Measurements from ENCODE around the gene PREPL. TPM values are rescaled to one million over a fixed set of nuclear protein-coding genes. Genes with fewer than 3 reads are reported as not detected.

The PREPL gene
- total and polyA plus RNA-seq, 2 of the 13 experiments (the other 11 are each of a cell fraction or from before 2014, with no cell fraction given): 19.7 to 34.3 TPM

DNA sequence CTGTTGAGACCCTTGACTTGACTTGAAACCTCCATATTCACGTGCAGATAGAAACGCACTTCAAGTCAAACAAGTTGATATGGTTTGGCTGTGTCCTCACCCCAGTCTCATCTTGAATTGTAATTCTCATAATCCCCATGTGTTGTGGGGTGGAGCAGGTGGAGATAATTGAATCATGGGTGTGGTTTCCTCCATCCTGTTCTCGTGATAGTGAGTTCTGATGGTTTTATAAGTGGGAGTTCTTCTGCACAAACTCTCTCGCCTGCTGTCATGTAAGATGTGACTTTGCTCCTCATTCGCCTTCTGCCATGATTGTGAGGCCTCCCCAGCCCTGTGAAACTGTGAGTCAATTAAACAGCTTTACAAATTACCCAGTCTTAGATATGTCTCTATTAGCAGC, 64.6 kb downstream of the PREPL start:
- ATAC-seq (no peak), DNase-seq (ENCODE audit: low spot score) (no peak), FAIRE-seq (no peak)
- WGBS (ENCODE audit: low lambda C conversion rate): 68% methylated on average over 5 of the region's 5 CpGs
- ChIA-PET POLR2A (no interaction called here), CTCF (ENCODE audit: low intra/inter-chr PET ratio, low total read pairs) (no interaction called here)
- in situ Hi-C loops (cut with HindIII; ENCODE audit: extremely low pct_ligation_motif_present, low pct_unique_long_range_greater_than_20kb) (no loop called here), intact Hi-C loops (cut with micrococcal nuclease; ENCODE audit: unreplicated experiment) (loop anchor here (10.0 kb wide), 1 partner anchor 132 kb away; the partner anchor contains the start of gene PPM1B)
- no peak overlapping the region for H3K27ac ChIP-seq (ENCODE audit: extremely low read length, insufficient read depth, low read length)
- H3K9me3 ChIP-seq (ENCODE audit: low read length): no peaks in the 10 kb centered on the region
- no peaks in the 10 kb centered on the region for H3K79me2 ChIP-seq (ENCODE audit: insufficient read depth, low read length)
- no peaks in the 10 kb centered on the region for H4K20me1 ChIP-seq (ENCODE audit: insufficient read depth, low read length)
- H2AFZ ChIP-seq (ENCODE audit: low read length): no peak overlapping the region
- H3K4me3 ChIP-seq (replicated peaks in 1 of 3; ENCODE audit: insufficient read depth in 1 of 3, low read depth in 2 of 3, low read length in 3 of 3): no peak overlapping the region
- peaks cover 31% of the 10 kb centered on the region for H3K4me1 ChIP-seq (ENCODE audit: insufficient read depth, low read length)
- no TSS peak for BruUV-seq (replicated peaks)
- H3K9ac ChIP-seq (ENCODE audit: insufficient read depth, low read depth, low read length): no peak overlapping the region
- peaks cover 2 to 6% of the 10 kb centered on the region in 2 experiments; a peak in 3 of 5 replicates for H3K27me3 ChIP-seq (ENCODE audit: control insufficient read depth in 1 of 2, insufficient read depth in 2 of 2, low read length in 2 of 2)
- TF ChIP-seq ZNF282 (IDR thresholded peaks at IDR 0.05; ENCODE audit: partially characterized antibody) (no peak), ZNF230 (CRISPR knock-in tag; IDR thresholded peaks at IDR 0.05) (no peak), TOE1 (CRISPR knock-in tag; IDR thresholded peaks at IDR 0.05) (no peak), SIX1 (CRISPR knock-in tag; IDR thresholded peaks at IDR 0.05; ENCODE audit: borderline replicate concordance) (no peak), SRSF1 (optimal IDR thresholded peaks at IDR 0.05; ENCODE audit: low read depth, low read length) (no peak), SATB2 (CRISPR knock-in tag; IDR thresholded peaks at IDR 0.05) (no peak), NR2F2 (IDR thresholded peaks at IDR 0.05; ENCODE audit: borderline replicate concordance, low read depth) (no peak), ZNF747 (CRISPR knock-in tag; IDR thresholded peaks at IDR 0.05; ENCODE audit: borderline replicate concordance) (no peak), HNRNPLL (IDR thresholded peaks at IDR 0.05; ENCODE audit: low read depth, low read length, poor library complexity, severe bottlenecking) (no peak), FOXA3 (CRISPR knock-in tag; IDR thresholded peaks at IDR 0.05) (no peak), HOXA3 (CRISPR knock-in tag; IDR thresholded peaks at IDR 0.05) (no peak), KMT2B (CRISPR knock-in tag; IDR thresholded peaks at IDR 0.05) (no peak), ZNF224 (CRISPR knock-in tag; IDR thresholded peaks at IDR 0.05) (no peak), NCOA2 (CRISPR knock-in tag; IDR thresholded peaks at IDR 0.05) (no peak)
- TF ChIP-seq, protein P1, sequence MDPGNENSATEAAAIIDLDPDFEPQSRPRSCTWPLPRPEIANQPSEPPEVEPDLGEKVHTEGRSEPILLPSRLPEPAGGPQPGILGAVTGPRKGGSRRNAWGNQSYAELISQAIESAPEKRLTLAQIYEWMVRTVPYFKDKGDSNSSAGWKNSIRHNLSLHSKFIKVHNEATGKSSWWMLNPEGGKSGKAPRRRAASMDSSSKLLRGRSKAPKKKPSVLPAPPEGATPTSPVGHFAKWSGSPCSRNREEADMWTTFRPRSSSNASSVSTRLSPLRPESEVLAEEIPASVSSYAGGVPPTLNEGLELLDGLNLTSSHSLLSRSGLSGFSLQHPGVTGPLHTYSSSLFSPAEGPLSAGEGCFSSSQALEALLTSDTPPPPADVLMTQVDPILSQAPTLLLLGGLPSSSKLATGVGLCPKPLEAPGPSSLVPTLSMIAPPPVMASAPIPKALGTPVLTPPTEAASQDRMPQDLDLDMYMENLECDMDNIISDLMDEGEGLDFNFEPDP (CRISPR knock-in tag; conservative IDR thresholded peaks at IDR 0.05): no peak
- TF ChIP-seq, protein P2, sequence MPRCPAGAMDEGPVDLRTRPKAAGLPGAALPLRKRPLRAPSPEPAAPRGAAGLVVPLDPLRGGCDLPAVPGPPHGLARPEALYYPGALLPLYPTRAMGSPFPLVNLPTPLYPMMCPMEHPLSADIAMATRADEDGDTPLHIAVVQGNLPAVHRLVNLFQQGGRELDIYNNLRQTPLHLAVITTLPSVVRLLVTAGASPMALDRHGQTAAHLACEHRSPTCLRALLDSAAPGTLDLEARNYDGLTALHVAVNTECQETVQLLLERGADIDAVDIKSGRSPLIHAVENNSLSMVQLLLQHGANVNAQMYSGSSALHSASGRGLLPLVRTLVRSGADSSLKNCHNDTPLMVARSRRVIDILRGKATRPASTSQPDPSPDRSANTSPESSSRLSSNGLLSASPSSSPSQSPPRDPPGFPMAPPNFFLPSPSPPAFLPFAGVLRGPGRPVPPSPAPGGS (CRISPR knock-in tag; IDR thresholded peaks at IDR 0.05): no peak
- TF ChIP-seq, protein P3, sequence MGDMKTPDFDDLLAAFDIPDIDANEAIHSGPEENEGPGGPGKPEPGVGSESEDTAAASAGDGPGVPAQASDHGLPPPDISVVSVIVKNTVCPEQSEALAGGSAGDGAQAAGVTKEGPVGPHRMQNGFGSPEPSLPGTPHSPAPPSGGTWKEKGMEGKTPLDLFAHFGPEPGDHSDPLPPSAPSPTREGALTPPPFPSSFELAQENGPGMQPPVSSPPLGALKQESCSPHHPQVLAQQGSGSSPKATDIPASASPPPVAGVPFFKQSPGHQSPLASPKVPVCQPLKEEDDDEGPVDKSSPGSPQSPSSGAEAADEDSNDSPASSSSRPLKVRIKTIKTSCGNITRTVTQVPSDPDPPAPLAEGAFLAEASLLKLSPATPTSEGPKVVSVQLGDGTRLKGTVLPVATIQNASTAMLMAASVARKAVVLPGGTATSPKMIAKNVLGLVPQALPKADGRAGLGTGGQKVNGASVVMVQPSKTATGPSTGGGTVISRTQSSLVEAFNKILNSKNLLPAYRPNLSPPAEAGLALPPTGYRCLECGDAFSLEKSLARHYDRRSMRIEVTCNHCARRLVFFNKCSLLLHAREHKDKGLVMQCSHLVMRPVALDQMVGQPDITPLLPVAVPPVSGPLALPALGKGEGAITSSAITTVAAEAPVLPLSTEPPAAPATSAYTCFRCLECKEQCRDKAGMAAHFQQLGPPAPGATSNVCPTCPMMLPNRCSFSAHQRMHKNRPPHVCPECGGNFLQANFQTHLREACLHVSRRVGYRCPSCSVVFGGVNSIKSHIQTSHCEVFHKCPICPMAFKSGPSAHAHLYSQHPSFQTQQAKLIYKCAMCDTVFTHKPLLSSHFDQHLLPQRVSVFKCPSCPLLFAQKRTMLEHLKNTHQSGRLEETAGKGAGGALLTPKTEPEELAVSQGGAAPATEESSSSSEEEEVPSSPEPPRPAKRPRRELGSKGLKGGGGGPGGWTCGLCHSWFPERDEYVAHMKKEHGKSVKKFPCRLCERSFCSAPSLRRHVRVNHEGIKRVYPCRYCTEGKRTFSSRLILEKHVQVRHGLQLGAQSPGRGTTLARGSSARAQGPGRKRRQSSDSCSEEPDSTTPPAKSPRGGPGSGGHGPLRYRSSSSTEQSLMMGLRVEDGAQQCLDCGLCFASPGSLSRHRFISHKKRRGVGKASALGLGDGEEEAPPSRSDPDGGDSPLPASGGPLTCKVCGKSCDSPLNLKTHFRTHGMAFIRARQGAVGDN (CRISPR knock-in tag; IDR thresholded peaks at IDR 0.05): no peak
- no peak overlapping the region for H3K4me2 ChIP-seq (ENCODE audit: low read depth, low read length)
- H3K36me3 ChIP-seq (replicated peaks in 1 of 2; ENCODE audit: control insufficient read depth in 1 of 2, insufficient read depth in 2 of 2, low read length in 2 of 2): no peaks in the 10 kb centered on the region
